D341Med (cell line): ENCODE measurements around the gene ITGA1.
A peak's percentile ranks its signal among the peaks of the same experiment; 100 is the strongest.

Experiments
- DNase-seq: peaks from one replicate; pipeline ENCODE4 v3.0.0; 2012; ENCODE audit warnings: low spot score

Gene ITGA1

GRCh38 chr5:52897238-52897614 lies 109.5 kb downstream of the ITGA1 start:
- DNase-seq, result no peak

DNA sequence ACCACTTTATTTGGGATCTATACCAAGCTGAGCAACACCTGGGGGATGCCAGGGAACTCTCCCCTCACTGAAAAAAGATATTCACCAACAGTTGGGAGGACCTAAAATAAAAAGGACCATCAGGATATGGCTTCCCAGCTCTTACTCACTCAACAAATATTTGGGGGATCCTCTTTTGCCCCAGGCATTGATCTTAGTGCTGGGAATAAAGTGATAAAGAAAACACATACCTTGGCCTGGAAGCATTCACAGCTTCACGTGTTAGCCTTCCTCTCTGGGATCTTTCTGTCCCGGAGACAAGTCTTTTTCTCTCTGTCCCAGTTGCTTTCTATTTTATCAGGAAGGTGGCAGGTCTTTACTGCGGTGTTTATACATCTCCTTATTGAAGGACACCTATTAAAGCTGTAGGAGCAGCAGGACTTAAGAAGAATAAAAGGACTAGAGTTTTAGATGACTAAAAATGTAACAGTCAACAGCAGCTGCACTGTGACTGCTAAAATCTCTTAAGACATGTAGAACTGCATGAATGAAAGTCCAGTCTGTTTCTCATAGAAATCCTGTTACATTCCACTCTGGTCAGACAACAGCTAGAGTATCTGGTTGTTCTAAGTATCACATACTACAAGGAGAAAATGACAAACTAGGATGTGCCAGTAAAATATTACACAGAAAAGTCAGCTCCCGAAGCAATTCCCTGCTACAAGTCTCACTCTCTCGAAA lies 111.4 kb downstream of the ITGA1 start:
- no peak for DNase-seq

DNA sequence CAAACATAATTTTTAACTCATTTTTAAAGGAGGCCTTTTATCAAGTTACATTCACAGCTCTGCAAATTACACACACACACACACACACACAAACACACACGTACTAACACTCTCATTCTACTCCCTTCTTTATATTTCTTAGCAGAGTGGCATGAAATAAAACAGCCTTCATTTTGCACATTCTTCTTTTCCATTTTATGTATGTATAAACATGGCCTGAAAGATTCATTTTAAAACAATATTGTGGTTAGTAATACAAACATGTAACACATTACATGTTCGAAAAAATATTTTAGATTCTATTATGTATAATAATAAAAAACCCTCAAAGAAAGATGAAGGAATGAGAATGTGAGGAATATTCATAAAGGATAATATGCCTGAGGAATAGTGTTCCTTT lies 115.4 kb downstream of the ITGA1 start:
- no peak for DNase-seq

GRCh38 chr5:52906343-52906742 lies 118.6 kb downstream of the ITGA1 start:
- DNase-seq, result no peak

GRCh38 chr5:52906845-52907244 lies 119.1 kb downstream of the ITGA1 start:
- no peak for DNase-seq

GRCh38 chr5:52909192-52909591 lies 121.5 kb downstream of the ITGA1 start:
- no peak for DNase-seq

DNA sequence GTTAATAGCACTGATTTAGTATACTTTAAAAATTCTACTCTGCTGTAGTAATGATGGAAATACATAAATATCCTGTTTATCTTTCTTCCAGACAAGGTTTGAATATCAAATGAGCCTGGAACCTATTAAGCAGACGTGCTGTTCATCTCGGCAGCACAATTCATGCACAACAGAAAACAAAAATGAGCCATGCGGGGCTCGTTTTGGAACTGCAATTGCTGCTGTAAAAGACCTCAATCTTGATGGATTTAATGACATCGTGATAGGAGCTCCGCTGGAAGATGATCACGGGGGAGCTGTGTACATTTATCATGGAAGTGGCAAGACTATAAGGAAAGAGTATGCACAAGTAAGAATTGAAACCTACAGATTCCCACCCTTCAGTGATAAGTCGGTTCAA lies 122.4 kb downstream of the ITGA1 start:
- DNase-seq, result no peak

DNA sequence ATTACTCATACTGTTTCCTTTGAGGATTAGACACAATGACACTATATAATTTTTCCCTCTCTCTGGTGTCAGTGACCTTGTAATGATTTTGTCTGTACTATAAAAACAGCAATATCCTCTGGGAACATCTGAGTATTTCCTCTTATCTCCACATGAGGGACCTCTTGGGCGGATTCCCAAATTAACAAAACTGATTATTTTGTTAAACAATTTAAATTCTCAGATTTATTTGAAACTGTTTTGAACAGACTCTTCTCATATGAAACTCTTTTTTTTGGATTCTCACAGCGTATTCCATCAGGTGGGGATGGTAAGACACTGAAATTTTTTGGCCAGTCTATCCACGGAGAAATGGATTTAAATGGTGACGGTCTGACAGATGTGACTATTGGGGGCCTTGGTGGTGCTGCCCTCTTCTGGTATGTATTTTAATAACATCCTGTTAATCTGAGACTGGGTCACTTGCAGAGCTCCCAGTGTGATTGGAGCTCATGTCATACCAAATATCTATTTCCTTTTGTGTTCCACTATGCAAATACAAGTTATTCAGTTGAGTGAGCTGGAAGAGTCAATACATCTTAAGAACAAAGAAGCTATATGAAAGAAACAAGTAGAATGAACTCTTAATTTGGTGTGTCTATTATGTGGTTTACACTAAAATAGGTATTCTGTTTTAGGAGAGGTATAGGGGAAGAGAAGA lies 127.6 kb downstream of the ITGA1 start:
- peak; percentile 67 for DNase-seq

DNA sequence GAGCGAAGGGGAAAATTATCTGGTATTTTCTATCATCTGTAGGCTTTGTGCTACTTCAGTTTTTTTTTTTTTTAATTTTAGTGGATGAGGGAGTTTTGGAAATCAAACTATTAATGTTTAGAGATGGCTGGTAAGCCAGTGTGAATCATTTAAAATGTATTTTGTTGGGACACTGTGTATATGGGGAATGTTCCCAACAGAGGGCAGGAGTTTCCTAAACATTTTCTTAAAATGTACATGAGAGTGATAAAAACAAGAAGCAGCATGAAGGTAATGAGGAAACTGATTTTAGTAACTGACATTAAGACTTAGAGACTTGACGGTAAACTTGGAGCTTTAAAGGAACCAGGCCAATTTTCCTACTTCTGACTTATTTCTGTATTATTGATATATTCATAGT lies 133.2 kb downstream of the ITGA1 start:
- no peak for DNase-seq

DNA sequence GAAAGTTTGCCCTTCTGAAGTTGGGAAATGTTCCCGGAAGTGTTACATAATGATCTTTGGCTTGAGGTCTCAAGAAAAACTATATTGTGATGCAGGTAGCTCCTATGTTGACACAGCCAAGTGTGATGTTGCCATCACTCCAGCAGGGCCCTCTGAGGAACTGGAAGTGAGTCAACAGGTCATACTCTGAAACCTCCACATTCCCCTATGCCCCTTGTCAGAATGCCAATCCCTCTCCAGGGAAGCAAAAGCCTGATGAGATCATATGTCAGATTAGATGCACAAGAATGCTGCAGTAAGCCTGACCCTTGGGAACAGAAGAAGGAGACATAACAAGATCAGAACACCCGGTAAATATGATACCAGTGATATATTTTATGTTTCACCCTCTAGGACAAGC lies 134.7 kb downstream of the ITGA1 start:
- peak; percentile 20 for DNase-seq

DNA sequence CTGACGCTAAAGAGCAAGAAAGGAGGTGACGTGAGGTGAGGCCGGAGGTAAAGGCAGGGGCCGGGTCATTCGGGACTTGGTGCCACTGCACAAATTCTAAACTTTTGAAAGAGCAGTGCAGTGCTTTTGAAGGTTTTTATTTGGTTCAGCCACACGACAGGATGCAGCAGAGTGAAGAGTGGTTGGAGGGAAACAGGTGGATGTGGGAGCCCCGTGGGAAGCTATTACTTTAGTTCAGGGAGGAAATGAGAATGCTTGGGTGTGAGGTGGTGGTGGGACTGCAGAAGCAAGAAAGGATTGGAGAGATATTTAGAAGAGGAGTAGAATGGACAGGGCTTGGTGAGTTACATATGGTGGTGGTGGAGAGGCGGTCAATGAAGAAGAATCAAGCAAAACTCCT lies 136.7 kb downstream of the ITGA1 start:
- no peak for DNase-seq

GRCh38 chr5:52925001-52925400 lies 137.3 kb downstream of the ITGA1 start:
- DNase-seq, result no peak

- no peak for DNase-seq
These were observed 141.0 kb downstream of the ITGA1 start for GRCh38 chr5:52928689-52929088.

DNA sequence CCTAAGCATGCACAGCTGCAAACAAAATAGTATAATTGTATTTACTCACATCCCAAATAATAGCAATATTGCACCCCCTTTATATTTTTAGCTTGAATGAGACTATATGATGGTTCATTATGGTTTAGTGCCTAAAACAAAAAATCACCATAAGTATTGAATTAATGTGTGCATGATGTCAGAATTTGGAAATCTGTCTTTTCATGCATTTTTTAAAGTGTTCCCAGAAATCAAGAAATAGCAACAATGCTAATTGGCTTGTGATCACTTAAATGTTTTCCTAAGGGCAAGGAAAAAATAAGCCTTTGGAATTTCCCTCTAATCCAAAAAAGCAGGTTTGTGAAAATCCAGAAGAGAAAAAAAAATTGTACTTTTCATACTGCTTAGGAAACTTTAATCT lies 150.5 kb downstream of the ITGA1 start:
- no peak for DNase-seq

GRCh38 chr5:52943285-52943684 lies 155.6 kb downstream of the ITGA1 start:
- no peak for DNase-seq

DNA sequence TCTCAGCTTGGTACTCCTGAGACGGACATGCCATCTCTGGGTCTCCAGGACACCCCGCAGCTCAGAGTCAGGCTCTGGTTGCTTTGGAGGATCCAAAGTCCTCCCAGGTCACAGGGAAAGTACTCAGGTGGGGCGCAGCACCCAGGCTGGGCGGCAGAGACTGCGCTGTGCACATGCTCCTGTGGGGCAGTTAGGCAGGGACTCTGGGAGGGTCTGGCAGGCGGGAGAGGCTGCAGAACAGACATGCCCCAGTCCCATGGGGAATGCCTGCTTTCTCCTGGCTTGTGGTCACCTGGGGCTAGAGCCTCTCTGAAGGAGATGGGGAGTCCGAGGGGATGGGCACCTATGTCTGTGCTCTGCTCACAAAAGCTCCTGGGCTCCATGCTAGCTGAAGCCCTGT lies 156.1 kb downstream of the ITGA1 start:
- DNase-seq, result no peak

- no peak for DNase-seq
These were observed 157.3 kb downstream of the ITGA1 start for GRCh38 chr5:52945040-52945439.

GRCh38 chr5:52947208-52947607 lies 159.5 kb downstream of the ITGA1 start:
- DNase-seq, result no peak

- no peak for DNase-seq
These were observed 160.1 kb downstream of the ITGA1 start for GRCh38 chr5:52947851-52948250.

GRCh38 chr5:52948418-52949076 lies 160.8 kb downstream of the ITGA1 start:
- DNase-seq, result peak; percentile 45

DNA sequence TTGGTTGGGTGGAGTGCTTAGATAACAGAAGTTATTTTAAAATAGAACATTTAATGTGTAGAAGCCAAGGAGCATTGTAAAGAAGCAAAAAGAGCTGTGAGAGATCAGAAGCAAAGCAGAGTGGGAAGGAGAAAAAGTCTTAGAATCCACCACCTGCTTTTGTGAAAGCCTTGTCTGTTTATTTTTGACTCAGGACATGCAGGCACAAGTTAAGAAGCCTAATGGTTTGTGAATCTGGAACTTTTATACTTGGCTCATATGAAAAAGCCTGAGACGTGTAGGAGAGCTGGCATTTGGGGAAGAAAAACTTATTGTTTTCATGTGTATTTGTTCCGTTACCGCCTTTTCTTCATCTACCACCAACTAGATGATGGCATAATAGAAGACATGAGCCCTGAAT lies 163.0 kb downstream of the ITGA1 start:
- DNase-seq, result no peak

- no peak for DNase-seq
These were observed 164.8 kb downstream of the ITGA1 start for GRCh38 chr5:52952483-52952882.

DNA sequence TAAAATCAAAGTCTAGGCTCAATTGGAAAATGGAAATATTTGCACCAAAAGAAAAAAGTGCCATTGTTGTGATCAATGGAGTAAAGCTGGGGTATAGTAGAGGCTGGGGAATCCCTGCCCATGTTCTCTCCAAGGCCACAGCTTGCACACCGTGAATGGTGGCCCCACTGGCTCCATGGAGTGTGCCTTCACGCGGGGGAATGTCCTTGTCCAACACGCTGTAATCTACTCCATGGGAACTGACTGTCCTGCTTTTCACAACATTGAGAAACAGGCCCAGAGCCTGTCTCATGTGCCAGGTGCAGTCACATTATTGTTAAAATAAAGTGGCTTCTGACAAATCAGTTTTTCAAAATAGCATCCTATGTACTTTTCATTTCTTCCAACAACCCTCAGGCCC lies 168.3 kb downstream of the ITGA1 start:
- no peak for DNase-seq
